ENCODE results near the gene SNX32. TPM values are rescaled to one million over a fixed set of nuclear protein-coding genes. Genes with fewer than 3 reads are reported as not detected.

SNX32 gene
- total and polyA plus RNA-seq, 2 of the 13 experiments (the other 11 are each of a cell fraction or from before 2014, with no cell fraction given), result 0.09 to 0.34 TPM

DNA sequence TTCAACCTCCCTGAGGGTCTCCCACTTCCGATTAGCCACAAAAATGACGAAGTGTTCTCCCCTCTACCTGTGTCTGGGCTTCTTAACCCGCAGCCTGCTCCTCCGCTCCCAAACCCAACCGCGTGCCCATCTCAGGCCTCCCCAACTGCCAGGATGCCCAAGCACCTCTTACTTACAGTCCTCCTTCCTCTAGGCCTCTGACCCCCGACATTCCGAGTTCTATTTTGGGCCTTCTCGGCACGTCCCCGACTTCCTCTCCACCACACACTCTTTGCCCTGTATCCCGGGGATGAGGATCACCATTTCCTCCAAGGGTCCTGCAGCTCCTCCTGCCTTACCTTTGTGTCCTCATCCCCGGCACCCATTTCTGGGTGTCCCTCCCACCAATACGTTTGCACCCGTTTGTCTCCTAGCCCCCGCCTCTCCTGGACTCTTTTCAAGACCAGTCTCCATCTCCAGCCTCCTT is 26.1 kb downstream of the SNX32 start (continued):
- TF ChIP-seq HINFP (CRISPR knock-in tag; IDR thresholded peaks at IDR 0.05; ENCODE audit: low read depth) (peak; percentile 5; the same call in 1 of the 2 replicates), CREBL2 (CRISPR knock-in tag; IDR thresholded peaks at IDR 0.05; ENCODE audit: borderline replicate concordance) (0 out of 2 replicates have a peak, but pooled peaks have one; percentile 4), ELF4 (CRISPR knock-in tag; IDR thresholded peaks at IDR 0.05; ENCODE audit: borderline replicate concordance) (0 out of 2 replicates have a peak, but pooled peaks have one; percentile 63), ZNF550 (CRISPR knock-in tag; IDR thresholded peaks at IDR 0.05; ENCODE audit: borderline replicate concordance) (0 out of 2 replicates have a peak, but pooled peaks have one; percentile 49), ZNF572 (CRISPR knock-in tag; IDR thresholded peaks at IDR 0.05) (peak; percentile 97), ZFP41 (CRISPR knock-in tag; IDR thresholded peaks at IDR 0.05; ENCODE audit: borderline replicate concordance) (no peak), ZNF674 (CRISPR knock-in tag; IDR thresholded peaks at IDR 0.05; ENCODE audit: low read depth) (no peak), ZNF564 (CRISPR knock-in tag; IDR thresholded peaks at IDR 0.05) (0 out of 2 replicates have a peak, but pooled peaks have one; percentile 58), ZNF512 (CRISPR knock-in tag; IDR thresholded peaks at IDR 0.05) (0 out of 2 replicates have a peak, but pooled peaks have one; percentile 50), ZNF136 (CRISPR knock-in tag; IDR thresholded peaks at IDR 0.05; ENCODE audit: low read depth) (peak; percentile 41; the same call in 1 of the 2 replicates), GPN1 (CRISPR knock-in tag; IDR thresholded peaks at IDR 0.05; ENCODE audit: borderline replicate concordance) (no peak), ZC3H4 (CRISPR knock-in tag; IDR thresholded peaks at IDR 0.05; ENCODE audit: borderline replicate concordance) (0 out of 2 replicates have a peak, but pooled peaks have one; percentile 0), NR3C1 (CRISPR knock-in tag; IDR thresholded peaks at IDR 0.05) (0 out of 2 replicates have a peak, but pooled peaks have one; percentile 12), MTERF4 (CRISPR knock-in tag; IDR thresholded peaks at IDR 0.05) (0 out of 2 replicates have a peak, but pooled peaks have one; percentile 45), ZNF383 (CRISPR knock-in tag; IDR thresholded peaks at IDR 0.05; ENCODE audit: borderline replicate concordance) (no peak), ZNF354B (CRISPR knock-in tag; IDR thresholded peaks at IDR 0.05) (no peak), CAMTA2 (CRISPR knock-in tag; IDR thresholded peaks at IDR 0.05; ENCODE audit: borderline replicate concordance) (no peak), ZNF839 (CRISPR knock-in tag; IDR thresholded peaks at IDR 0.05; ENCODE audit: borderline replicate concordance) (0 out of 2 replicates have a peak, but pooled peaks have one; percentile 48), ZNF251 (CRISPR knock-in tag; IDR thresholded peaks at IDR 0.05) (no peak), ZBTB42 (CRISPR knock-in tag; IDR thresholded peaks at IDR 0.05) (no peak)
- TF ChIP-seq, protein P1, sequence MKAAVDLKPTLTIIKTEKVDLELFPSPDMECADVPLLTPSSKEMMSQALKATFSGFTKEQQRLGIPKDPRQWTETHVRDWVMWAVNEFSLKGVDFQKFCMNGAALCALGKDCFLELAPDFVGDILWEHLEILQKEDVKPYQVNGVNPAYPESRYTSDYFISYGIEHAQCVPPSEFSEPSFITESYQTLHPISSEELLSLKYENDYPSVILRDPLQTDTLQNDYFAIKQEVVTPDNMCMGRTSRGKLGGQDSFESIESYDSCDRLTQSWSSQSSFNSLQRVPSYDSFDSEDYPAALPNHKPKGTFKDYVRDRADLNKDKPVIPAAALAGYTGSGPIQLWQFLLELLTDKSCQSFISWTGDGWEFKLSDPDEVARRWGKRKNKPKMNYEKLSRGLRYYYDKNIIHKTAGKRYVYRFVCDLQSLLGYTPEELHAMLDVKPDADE (CRISPR knock-in tag; IDR thresholded peaks at IDR 0.05), result no peak
- TF ChIP-seq, protein P2, sequence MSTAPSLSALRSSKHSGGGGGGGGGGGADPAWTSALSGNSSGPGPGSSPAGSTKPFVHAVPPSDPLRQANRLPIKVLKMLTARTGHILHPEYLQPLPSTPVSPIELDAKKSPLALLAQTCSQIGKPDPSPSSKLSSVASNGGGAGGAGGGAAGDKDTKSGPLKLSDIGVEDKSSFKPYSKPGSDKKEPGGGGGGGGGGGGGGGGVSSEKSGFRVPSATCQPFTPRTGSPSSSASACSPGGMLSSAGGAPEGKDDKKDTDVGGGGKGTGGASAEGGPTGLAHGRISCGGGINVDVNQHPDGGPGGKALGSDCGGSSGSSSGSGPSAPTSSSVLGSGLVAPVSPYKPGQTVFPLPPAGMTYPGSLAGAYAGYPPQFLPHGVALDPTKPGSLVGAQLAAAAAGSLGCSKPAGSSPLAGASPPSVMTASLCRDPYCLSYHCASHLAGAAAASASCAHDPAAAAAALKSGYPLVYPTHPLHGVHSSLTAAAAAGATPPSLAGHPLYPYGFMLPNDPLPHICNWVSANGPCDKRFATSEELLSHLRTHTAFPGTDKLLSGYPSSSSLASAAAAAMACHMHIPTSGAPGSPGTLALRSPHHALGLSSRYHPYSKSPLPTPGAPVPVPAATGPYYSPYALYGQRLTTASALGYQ (CRISPR knock-in tag; IDR thresholded peaks at IDR 0.05), result peak; percentile 6; the same call in 1 of the 2 replicates
